H1 (cell line): ENCODE data around the gene ARHGEF10L.

Source experiments
- ATF3 ChIP-seq: IDR thresholded peaks from 2 replicates; pipeline ENCODE4 v1.6.1; 2011; ENCODE audit warnings: low read depth, mild to moderate bottlenecking, low read length; ENCODE audit not compliant: insufficient read depth
- BCL11A ChIP-seq, 2 experiments: IDR thresholded peaks; one replicate each; pipeline ENCODE4 v1.6.1; 2011; ENCODE audit warnings: low read depth in 2 of 2, low read length in 2 of 2, mild to moderate bottlenecking in 2 of 2
- CEBPB ChIP-seq: IDR thresholded peaks from 2 replicates; pipeline ENCODE4 v1.6.1; 2012; ENCODE audit warnings: low read depth, low read length
- EP300 ChIP-seq, 2 experiments: IDR thresholded peaks; 1 replicate in 1 of 2; 2 replicates in 1 of 2; pipeline ENCODE4 v1.6.1; 2011 to 2012; ENCODE audit warnings: low read depth in 2 of 2, low read length in 2 of 2, mild to moderate bottlenecking in 2 of 2, borderline replicate concordance in 1 of 2, inconsistent platforms in 1 of 2, moderate library complexity in 1 of 2
- GABPA ChIP-seq: IDR thresholded peaks from 2 replicates; pipeline ENCODE4 v1.6.1; 2011; ENCODE audit warnings: mild to moderate bottlenecking, low read length, moderate library complexity, borderline replicate concordance; ENCODE audit not compliant: insufficient read depth
- JUN ChIP-seq: IDR thresholded peaks from 2 replicates; pipeline ENCODE4 v1.6.1; 2011; ENCODE audit warnings: low read depth, mild to moderate bottlenecking, improper control_type of control experiment, low read length
- PHF8 ChIP-seq: fragments of 200-600 bp; sonication (generic); conservative IDR thresholded peaks from 2 replicates; pipeline ENCODE4 v1.7.1; 2012; ENCODE audit warnings: low read depth, mild to moderate bottlenecking, inconsistent platforms, low read length, moderate library complexity
- POLR2A ChIP-seq, 2 experiments: IDR thresholded peaks; 1 replicate in 1 of 2; 2 replicates in 1 of 2; pipeline ENCODE4 v1.6.1; 2011; ENCODE audit warnings: low read depth in 2 of 2, low read length in 2 of 2, mild to moderate bottlenecking in 2 of 2; ENCODE audit errors: control extremely low read depth in 1 of 2
- POLR2AphosphoS5 ChIP-seq: IDR thresholded peaks from 2 replicates; pipeline ENCODE4 v1.6.1; 2011; ENCODE audit warnings: low read depth, low read length
- RFX5 ChIP-seq: IDR thresholded peaks from 2 replicates; pipeline ENCODE4 v1.6.1; 2011; ENCODE audit warnings: low read depth, low read length, improper control_type of control experiment, borderline replicate concordance
- RNF2 ChIP-seq: fragments of 200-900, 300-1000 bp; sonication (generic); IDR thresholded peaks from 2 replicates; pipeline ENCODE4 v1.7.1; 2016; ENCODE audit warnings: borderline replicate concordance, low read depth, mild to moderate bottlenecking, antibody characterized with exemption, low read length; ENCODE audit not compliant: poor library complexity, severe bottlenecking; ENCODE audit errors: missing control alignments
- SIN3A ChIP-seq, 2 experiments: IDR thresholded peaks in 1 of 2; conservative IDR thresholded peaks in 1 of 2; 2 replicates each; pipeline ENCODE4 v1.6.1; 2011 to 2012; ENCODE audit warnings: low read length in 2 of 2, improper control_type of control experiment in 1 of 2, low read depth in 1 of 2, mild to moderate bottlenecking in 1 of 2
- TF ChIP-seq, protein P1 (sequence below), 3 experiments: IDR thresholded peaks; 1 replicate in 2 of 3; 2 replicates in 1 of 3; pipeline versions ENCODE4 v1.5.1 to v1.6.1; 2011; ENCODE audit warnings: low read length in 3 of 3, mild to moderate bottlenecking in 3 of 3, inconsistent platforms in 2 of 3, low read depth in 1 of 3, moderate library complexity in 1 of 3; ENCODE audit not compliant: insufficient read depth in 1 of 3; ENCODE audit errors: control extremely low read depth in 1 of 3

DNA sequence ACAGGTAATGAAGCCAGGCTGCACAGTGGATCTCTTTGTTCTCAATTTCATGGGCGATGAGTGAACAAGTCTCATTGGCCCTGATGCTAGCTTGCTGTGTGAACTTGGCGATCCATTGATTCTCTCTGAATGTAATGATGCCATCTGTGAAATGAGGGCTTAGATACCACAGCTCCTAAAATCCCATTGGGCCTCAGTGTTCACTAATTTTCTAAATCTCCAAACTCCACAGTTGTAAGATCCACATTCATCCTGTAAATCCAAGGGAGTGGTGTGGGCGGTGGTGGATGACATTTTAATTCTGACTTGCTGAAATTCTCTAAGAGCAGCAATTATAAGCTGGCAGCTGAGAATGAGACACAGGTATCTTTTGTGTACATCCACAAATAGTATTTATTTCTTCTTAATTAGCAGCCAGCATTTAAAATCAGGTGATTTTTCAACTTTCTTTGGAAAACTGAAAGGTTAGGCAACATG, 206.0 kb downstream of the ARHGEF10L start:
- no peak for TF ChIP-seq GABPA
- no peak for TF ChIP-seq EP300 (IDR thresholded peaks at IDR 0.05; ENCODE audit: borderline replicate concordance in 1 of 2, low read depth in 2 of 2, low read length in 2 of 2)
- no peak for TF ChIP-seq ATF3
- TF ChIP-seq, protein P1, sequence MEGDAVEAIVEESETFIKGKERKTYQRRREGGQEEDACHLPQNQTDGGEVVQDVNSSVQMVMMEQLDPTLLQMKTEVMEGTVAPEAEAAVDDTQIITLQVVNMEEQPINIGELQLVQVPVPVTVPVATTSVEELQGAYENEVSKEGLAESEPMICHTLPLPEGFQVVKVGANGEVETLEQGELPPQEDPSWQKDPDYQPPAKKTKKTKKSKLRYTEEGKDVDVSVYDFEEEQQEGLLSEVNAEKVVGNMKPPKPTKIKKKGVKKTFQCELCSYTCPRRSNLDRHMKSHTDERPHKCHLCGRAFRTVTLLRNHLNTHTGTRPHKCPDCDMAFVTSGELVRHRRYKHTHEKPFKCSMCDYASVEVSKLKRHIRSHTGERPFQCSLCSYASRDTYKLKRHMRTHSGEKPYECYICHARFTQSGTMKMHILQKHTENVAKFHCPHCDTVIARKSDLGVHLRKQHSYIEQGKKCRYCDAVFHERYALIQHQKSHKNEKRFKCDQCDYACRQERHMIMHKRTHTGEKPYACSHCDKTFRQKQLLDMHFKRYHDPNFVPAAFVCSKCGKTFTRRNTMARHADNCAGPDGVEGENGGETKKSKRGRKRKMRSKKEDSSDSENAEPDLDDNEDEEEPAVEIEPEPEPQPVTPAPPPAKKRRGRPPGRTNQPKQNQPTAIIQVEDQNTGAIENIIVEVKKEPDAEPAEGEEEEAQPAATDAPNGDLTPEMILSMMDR (IDR thresholded peaks at IDR 0.05; ENCODE audit: control extremely low read depth in 1 of 3, insufficient read depth in 1 of 3, low read depth in 1 of 3, low read length in 3 of 3), result no peak
- no peak for TF ChIP-seq BCL11A (IDR thresholded peaks at IDR 0.05; ENCODE audit: low read depth in 2 of 2, low read length in 2 of 2)
- no peak for TF ChIP-seq POLR2A (IDR thresholded peaks at IDR 0.05; ENCODE audit: control extremely low read depth in 1 of 2, low read depth in 2 of 2, low read length in 2 of 2)
- no peak for TF ChIP-seq CEBPB
- TF ChIP-seq RNF2, result no peak
- no peak for TF ChIP-seq RFX5
- TF ChIP-seq POLR2AphosphoS5, result no peak
- TF ChIP-seq JUN, result no peak
- no peak for TF ChIP-seq SIN3A (conservative IDR thresholded peaks at IDR 0.05 in 1 of 2, IDR thresholded peaks at IDR 0.05 in 1 of 2; ENCODE audit: low read depth in 1 of 2, low read length in 2 of 2)
- TF ChIP-seq PHF8, result no peak
